ENCODE data around the gene GFER.

DNA sequence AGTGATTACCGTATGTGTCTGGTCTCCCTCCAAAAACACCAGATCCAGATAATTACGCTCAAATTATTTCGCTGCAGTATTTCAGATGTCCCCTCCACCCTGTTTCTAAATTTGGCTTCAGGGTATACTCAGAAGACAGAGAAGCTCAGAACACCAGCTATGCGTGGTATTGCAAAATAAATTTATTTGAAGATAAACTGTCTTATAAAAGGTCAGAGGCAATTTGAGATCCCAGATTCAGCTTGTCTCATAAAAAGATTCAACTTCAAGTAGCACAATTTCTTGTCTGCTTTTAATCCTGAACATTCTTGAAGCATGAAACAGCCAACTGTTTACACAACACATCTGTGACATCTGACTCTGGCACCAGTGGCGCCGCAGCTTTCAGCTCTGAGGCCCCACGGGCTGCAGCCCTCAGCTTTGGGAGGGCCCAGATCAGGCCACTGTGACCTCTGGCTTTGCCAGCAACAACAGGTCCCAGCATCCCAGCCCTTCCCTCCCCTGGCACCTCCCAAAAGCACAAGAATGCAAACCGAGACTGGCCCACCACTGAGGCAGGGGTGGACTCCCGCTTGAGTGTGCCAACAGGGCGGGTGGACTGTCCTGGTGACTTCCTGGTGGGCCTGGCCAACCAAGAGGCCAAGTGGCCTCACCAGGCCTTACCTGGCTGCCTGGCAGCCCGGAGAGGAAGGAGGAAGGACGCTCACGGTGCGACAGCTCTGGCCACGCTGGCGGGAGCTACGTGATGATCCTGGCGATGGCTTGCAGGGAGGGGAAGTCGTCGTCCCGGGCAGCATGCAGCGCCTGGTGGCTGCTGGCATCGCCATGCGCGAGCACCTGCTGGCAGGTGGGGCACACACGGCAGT, 13.7 kb downstream of the GFER start:
- TF ChIP-seq POLR2A (IDR thresholded peaks at IDR 0.05) (no peak), EP300 (IDR thresholded peaks at IDR 0.05; ENCODE audit: low read depth) (no peak), CTCF (IDR thresholded peaks at IDR 0.05) (no peak), POLR2AphosphoS5 (IDR thresholded peaks at IDR 0.05) (no peak)
